PFSK-1 (cell line): ENCODE measurements around the gene TIAM1.

Experiments used
- FOXP2 ChIP-seq: optimal IDR thresholded peaks from 2 replicates; pipeline ENCODE3; 2011; ENCODE audit warnings: borderline replicate concordance, control low read depth, inconsistent platforms; ENCODE audit not compliant: insufficient read depth; ENCODE audit errors: extremely low read length, extremely low read depth
- POLR2AphosphoS5 ChIP-seq: IDR thresholded peaks from 2 replicates; pipeline ENCODE4 v1.6.1; 2012; ENCODE audit warnings: low read depth, mild to moderate bottlenecking, control low read depth, low read length, moderate library complexity
- SIN3A ChIP-seq: IDR thresholded peaks from 2 replicates; pipeline ENCODE4 v1.6.1; 2012; ENCODE audit warnings: mild to moderate bottlenecking, low read length, moderate library complexity, borderline replicate concordance; ENCODE audit not compliant: insufficient read depth
- TAF1 ChIP-seq: IDR thresholded peaks from 2 replicates; pipeline ENCODE4 v1.6.1; 2012; ENCODE audit warnings: low read length, control low read depth, borderline replicate concordance; ENCODE audit not compliant: insufficient read depth
- TF ChIP-seq, protein P1 (sequence below), 2 experiments: IDR thresholded peaks; 2 replicates each; pipeline versions ENCODE4 v1.6.1 to v1.8.0; 2011 to 2012; ENCODE audit warnings: low read depth in 2 of 2, low read length in 2 of 2, control low read depth in 1 of 2, inconsistent platforms in 1 of 2, mild to moderate bottlenecking in 1 of 2, moderate library complexity in 1 of 2; ENCODE audit not compliant: insufficient read depth in 1 of 2

The TIAM1 gene

GRCh38 chr21:31294691-31295090, 49.4 kb downstream of the TIAM1 start:
- TF ChIP-seq SIN3A (no peak), FOXP2 (no peak), POLR2AphosphoS5 (no peak), TAF1 (no peak)
- TF ChIP-seq, protein P1, sequence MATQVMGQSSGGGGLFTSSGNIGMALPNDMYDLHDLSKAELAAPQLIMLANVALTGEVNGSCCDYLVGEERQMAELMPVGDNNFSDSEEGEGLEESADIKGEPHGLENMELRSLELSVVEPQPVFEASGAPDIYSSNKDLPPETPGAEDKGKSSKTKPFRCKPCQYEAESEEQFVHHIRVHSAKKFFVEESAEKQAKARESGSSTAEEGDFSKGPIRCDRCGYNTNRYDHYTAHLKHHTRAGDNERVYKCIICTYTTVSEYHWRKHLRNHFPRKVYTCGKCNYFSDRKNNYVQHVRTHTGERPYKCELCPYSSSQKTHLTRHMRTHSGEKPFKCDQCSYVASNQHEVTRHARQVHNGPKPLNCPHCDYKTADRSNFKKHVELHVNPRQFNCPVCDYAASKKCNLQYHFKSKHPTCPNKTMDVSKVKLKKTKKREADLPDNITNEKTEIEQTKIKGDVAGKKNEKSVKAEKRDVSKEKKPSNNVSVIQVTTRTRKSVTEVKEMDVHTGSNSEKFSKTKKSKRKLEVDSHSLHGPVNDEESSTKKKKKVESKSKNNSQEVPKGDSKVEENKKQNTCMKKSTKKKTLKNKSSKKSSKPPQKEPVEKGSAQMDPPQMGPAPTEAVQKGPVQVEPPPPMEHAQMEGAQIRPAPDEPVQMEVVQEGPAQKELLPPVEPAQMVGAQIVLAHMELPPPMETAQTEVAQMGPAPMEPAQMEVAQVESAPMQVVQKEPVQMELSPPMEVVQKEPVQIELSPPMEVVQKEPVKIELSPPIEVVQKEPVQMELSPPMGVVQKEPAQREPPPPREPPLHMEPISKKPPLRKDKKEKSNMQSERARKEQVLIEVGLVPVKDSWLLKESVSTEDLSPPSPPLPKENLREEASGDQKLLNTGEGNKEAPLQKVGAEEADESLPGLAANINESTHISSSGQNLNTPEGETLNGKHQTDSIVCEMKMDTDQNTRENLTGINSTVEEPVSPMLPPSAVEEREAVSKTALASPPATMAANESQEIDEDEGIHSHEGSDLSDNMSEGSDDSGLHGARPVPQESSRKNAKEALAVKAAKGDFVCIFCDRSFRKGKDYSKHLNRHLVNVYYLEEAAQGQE (IDR thresholded peaks at IDR 0.05; ENCODE audit: insufficient read depth in 1 of 2, low read depth in 2 of 2, low read length in 2 of 2) = no peak

GRCh38 chr21:31293986-31294385, 50.1 kb downstream of the TIAM1 start:
- peak; percentile 19 for TF ChIP-seq FOXP2
- TF ChIP-seq, protein P1 (IDR thresholded peaks at IDR 0.05; ENCODE audit: insufficient read depth in 1 of 2, low read depth in 2 of 2, low read length in 2 of 2) = no peak
- TF ChIP-seq POLR2AphosphoS5 = no peak
- no peak for TF ChIP-seq SIN3A

DNA sequence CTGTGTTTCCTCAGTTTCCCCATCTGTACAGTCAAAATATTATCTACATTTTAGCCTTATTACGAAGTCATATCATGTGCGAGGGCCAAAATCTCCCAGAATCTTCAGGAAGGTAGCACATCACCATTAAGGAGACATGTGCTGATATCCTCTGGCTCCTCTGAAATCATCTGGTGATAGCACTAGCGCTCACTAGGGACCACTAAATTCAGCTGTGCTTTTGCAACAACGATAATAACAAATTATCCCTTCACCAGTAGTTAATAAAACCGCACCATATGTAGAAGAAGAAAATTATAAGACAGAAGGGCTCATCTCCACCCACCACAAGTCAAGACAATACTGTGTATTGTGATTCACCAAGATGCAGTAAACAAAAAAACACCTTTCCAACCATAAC, 53.3 kb downstream of the TIAM1 start:
- TF ChIP-seq SIN3A (no peak), POLR2AphosphoS5 (no peak)

GRCh38 chr21:31289702-31290101, 54.4 kb downstream of the TIAM1 start:
- TF ChIP-seq SIN3A = no peak

DNA sequence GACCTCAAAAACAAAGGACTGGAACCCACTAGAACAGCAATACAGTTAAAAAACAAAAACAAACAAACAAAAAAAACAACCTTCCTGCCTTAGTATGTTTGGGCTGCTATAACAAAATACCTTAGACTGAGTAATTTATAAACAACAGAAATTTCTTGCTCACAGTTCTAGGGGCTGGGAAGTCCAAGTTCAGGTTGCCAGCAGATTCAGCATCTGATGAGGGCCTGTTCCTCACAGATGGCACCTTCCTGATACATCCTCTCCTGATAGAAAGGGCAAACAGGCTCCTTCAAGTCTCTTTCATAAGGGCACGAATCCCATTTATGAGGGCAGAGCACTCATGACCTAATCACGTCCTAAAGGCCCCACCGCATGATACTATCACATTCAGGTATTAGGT, 55.9 kb downstream of the TIAM1 start:
- TF ChIP-seq TAF1 = no peak
- no peak for TF ChIP-seq POLR2AphosphoS5
- TF ChIP-seq, protein P1 (IDR thresholded peaks at IDR 0.05; ENCODE audit: insufficient read depth in 1 of 2, low read depth in 2 of 2, low read length in 2 of 2) = no peak
- TF ChIP-seq SIN3A = no peak
- no peak for TF ChIP-seq FOXP2

GRCh38 chr21:31287201-31287600, 56.9 kb downstream of the TIAM1 start:
- TF ChIP-seq, protein P1 (IDR thresholded peaks at IDR 0.05; ENCODE audit: insufficient read depth in 1 of 2, low read depth in 2 of 2, low read length in 2 of 2) = no peak
- no peak for TF ChIP-seq SIN3A
- TF ChIP-seq FOXP2 = no peak
- TF ChIP-seq POLR2AphosphoS5 = no peak
- no peak for TF ChIP-seq TAF1
